Astrocyte of the spinal cord (primary cell): Measurements from ENCODE around the gene FBXO42.
"Not testable (repeated sequence)": the region's sequence is repeated elsewhere in the genome, so short reads cannot be mapped to it uniquely, and the experiment has no call there.

ENCODE experiments used
- DNase-seq: peaks from one replicate; pipeline ENCODE4 v3.0.0; 2011; ENCODE audit warnings: low read depth, low spot score
- H3K4me3 ChIP-seq: 2 replicates; pipeline ENCODE4 v1.5.1; 2011; ENCODE audit warnings: low read depth, mild to moderate bottlenecking, low read length, moderate library complexity
- CTCF ChIP-seq: IDR thresholded peaks from 2 replicates; pipeline ENCODE4 v1.5.1; 2012; ENCODE audit warnings: low read depth, mild to moderate bottlenecking, low read length, inconsistent platforms
- in situ Hi-C: cut with HindIII; loops from 2 replicates; pipeline ENCODE4 v1.10.0; 2017; ENCODE audit warnings: low sequenced_read_pairs

Gene FBXO42

GRCh38 chr1:16372535-16373285 is 20.4 kb upstream of the FBXO42 start:
- in situ Hi-C loops, result no loop called here
- no peak for DNase-seq
- H3K4me3 ChIP-seq, result no peak overlapping the region
- no peak for TF ChIP-seq CTCF

- no peak for TF ChIP-seq CTCF
- H3K4me3 ChIP-seq, result no peak overlapping the region
- peak; percentile 50 for DNase-seq
- in situ Hi-C loops, result no loop called here
These were observed 19.4 kb upstream of the FBXO42 start for GRCh38 chr1:16371725-16372124.

- H3K4me3 ChIP-seq, result no peak overlapping the region
- DNase-seq, result no peak
- TF ChIP-seq CTCF, result no peak
- in situ Hi-C loops, result no loop called here
These were observed 17.5 kb upstream of the FBXO42 start for GRCh38 chr1:16369821-16370220.

- TF ChIP-seq CTCF, result no peak
- in situ Hi-C loops, result no loop called here
- H3K4me3 ChIP-seq, result peak overlapping the region; percentile 78
- peak; percentile 36 for DNase-seq
These were observed 15.9 kb upstream of the FBXO42 start for GRCh38 chr1:16367968-16368890.

- in situ Hi-C loops, result no loop called here
- TF ChIP-seq CTCF, result no peak
- H3K4me3 ChIP-seq, result peak overlapping the region; percentile 78
- DNase-seq, result peak; percentile 91
These were observed 15.1 kb upstream of the FBXO42 start for GRCh38 chr1:16367258-16367967.

- H3K4me3 ChIP-seq, result peak within 1 kb of the TSS; percentile 78
- in situ Hi-C loops, result no loop called here
- DNase-seq, result peak; percentile 100
- no peak for TF ChIP-seq CTCF
These were observed 14.5 kb upstream of the FBXO42 start, which contains the start of gene SZRD1 for GRCh38 chr1:16366722-16367257. SZRD1 (plus strand) TSS chr1:16367242; CDS start chr1:16367258, 16 bp downstream.

- DNase-seq, H3K4me3 ChIP-seq, in situ Hi-C loops: not testable (repeated sequence)
These were observed 12.8 kb upstream of the FBXO42 start for GRCh38 chr1:16365146-16365498.
